CD4-positive, alpha-beta T cell (primary cell): ENCODE measurements around the gene CFAP73. TPM values are rescaled to one million over a fixed set of nuclear protein-coding genes. Genes with fewer than 3 reads are reported as not detected.
A peak's percentile ranks its signal among the peaks of the same experiment; 100 is the strongest.

Source experiments
- ATAC-seq: fragments of 200-7000 bp; cut with Tn5 transposase; one replicate; pipeline ENCODE4 v1.10.0; 2022; ENCODE audit warnings: mild to moderate bottlenecking; ENCODE audit not compliant: poor library complexity
- CTCF ChIA-PET: fragments of 350-600 bp; sonication (Branson Sonifier 250); formaldehyde crosslinking; loops from one replicate; lab custom pipeline; 2021; ENCODE audit warnings: antibody characterized with exemption, inconsistent platforms; lab: Charles Lee
- POLR2A ChIA-PET: fragments of 350-600 bp; sonication (Branson Sonifier 250); formaldehyde crosslinking; loops from one replicate; lab custom pipeline; 2021; ENCODE audit warnings: antibody characterized with exemption, inconsistent platforms; lab: Charles Lee
- DNase-seq, 14 experiments: peaks; one replicate each; pipeline ENCODE4 v3.0.0-alpha.2; 2013 to 2020; ENCODE audit warnings: mixed read lengths in 2 of 14
- H3K27ac ChIP-seq, 2 donors: one replicate each; pipeline versions ENCODE4 v1.5.1 to v1.7.0; 2013; ENCODE audit warnings: low read length in 2 of 2, low read depth in 1 of 2, mild to moderate bottlenecking in 1 of 2
- H3K27me3 ChIP-seq, 2 experiments: 1 replicate in 1 of 2; 2 replicates in 1 of 2; pipeline versions ENCODE4 v1.6.1 to v1.7.0; 2013; ENCODE audit warnings: low read length in 2 of 2, control low read depth in 1 of 2, mild to moderate bottlenecking in 1 of 2, moderate library complexity in 1 of 2; ENCODE audit not compliant: insufficient read depth in 2 of 2, control insufficient read depth in 1 of 2
- H3K36me3 ChIP-seq: one replicate; pipeline ENCODE4 v1.6.1; 2013; ENCODE audit warnings: low read length, control low read depth; ENCODE audit not compliant: insufficient read depth
- H3K4me1 ChIP-seq: one replicate; pipeline ENCODE4 v1.6.1; 2013; ENCODE audit warnings: low read length, control low read depth; ENCODE audit not compliant: insufficient read depth
- H3K4me3 ChIP-seq: one replicate; pipeline ENCODE4 v1.5.1; 2013; ENCODE audit warnings: mild to moderate bottlenecking, low read length, moderate library complexity
- H3K9me3 ChIP-seq, 2 experiments: 1 replicate in 1 of 2; 2 replicates in 1 of 2; pipeline versions ENCODE4 v1.6.1 to v1.7.0; 2013; ENCODE audit warnings: low read length in 2 of 2, mild to moderate bottlenecking in 2 of 2, control low read depth in 1 of 2, moderate library complexity in 1 of 2; ENCODE audit not compliant: control insufficient read depth in 1 of 2, insufficient read depth in 1 of 2
- H3K27ac Mint-ChIP-seq: one replicate; pipeline ENCODE4 v1.8.0; 2020; ENCODE audit warnings: mixed read lengths
- H3K27me3 Mint-ChIP-seq: one replicate; pipeline ENCODE4 v1.8.0; 2021; ENCODE audit warnings: mixed read lengths
- H3K36me3 Mint-ChIP-seq: one replicate; pipeline ENCODE4 v1.8.0; 2021; ENCODE audit warnings: low read depth, mixed read lengths
- H3K4me1 Mint-ChIP-seq: one replicate; pipeline ENCODE4 v1.8.0; 2021; ENCODE audit warnings: low read depth, mixed read lengths
- H3K4me3 Mint-ChIP-seq: one replicate; pipeline ENCODE4 v1.8.0; 2020; ENCODE audit warnings: mild to moderate bottlenecking, mixed read lengths
- H3K9me3 Mint-ChIP-seq: one replicate; pipeline ENCODE4 v1.8.0; 2020; ENCODE audit warnings: mixed read lengths
- intact Hi-C, 2 experiments: fragments of 100-400 bp; cut with DNase I in 1 of 2; cut with micrococcal nuclease in 1 of 2; formaldehyde crosslinking; loops; one replicate each; pipeline versions ENCODE4 v1.15.1 to v1.9.0; 2023 to 2025; cut with DNase I, micrococcal nuclease
- total RNA-seq, 174 experiments: library from RNA in 2 of 174; stranded (reverse) in 2 of 174; gene quantifications; one replicate each; pipeline ENCODE4 v1.2.3 and lab custom pipeline; 2021 to 2026
- TF ChIP-seq, protein P1 (sequence below): fragments of 200-600 bp; IDR thresholded peaks from one replicate; pipeline ENCODE4 v1.8.0; 2022; ENCODE audit warnings: antibody characterized with exemption, mild to moderate bottlenecking

The CFAP73 gene
- total RNA-seq, 2 experiments from 2014 or later: 0.92 to 1.2 TPM

GRCh38 chr12:113109360-113109759 lies 40.2 kb upstream of the CFAP73 start:
- POLR2A ChIA-PET: interaction anchor here (0.8 to 1.3 kb wide), 2 partner anchors 43 to 61 kb away, joined by 3 read pairs; no protein-coding TSS in a partner anchor
- TF ChIP-seq, protein P1, sequence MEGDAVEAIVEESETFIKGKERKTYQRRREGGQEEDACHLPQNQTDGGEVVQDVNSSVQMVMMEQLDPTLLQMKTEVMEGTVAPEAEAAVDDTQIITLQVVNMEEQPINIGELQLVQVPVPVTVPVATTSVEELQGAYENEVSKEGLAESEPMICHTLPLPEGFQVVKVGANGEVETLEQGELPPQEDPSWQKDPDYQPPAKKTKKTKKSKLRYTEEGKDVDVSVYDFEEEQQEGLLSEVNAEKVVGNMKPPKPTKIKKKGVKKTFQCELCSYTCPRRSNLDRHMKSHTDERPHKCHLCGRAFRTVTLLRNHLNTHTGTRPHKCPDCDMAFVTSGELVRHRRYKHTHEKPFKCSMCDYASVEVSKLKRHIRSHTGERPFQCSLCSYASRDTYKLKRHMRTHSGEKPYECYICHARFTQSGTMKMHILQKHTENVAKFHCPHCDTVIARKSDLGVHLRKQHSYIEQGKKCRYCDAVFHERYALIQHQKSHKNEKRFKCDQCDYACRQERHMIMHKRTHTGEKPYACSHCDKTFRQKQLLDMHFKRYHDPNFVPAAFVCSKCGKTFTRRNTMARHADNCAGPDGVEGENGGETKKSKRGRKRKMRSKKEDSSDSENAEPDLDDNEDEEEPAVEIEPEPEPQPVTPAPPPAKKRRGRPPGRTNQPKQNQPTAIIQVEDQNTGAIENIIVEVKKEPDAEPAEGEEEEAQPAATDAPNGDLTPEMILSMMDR: no peak
- Histone ChIP-seq H3K36me3 (no peaks in the 10 kb centered on the region), H3K27ac (no peak overlapping the region), H3K9me3 (no peaks in the 10 kb centered on the region), H3K4me1 (peaks cover 15% of the 10 kb centered on the region), H3K27me3 (no peaks in the 10 kb centered on the region), H3K4me3 (no peak overlapping the region)
- Mint-ChIP-seq H3K27ac (peak overlapping the region; percentile 24), H3K4me3 (no peak overlapping the region), H3K9me3 (no peaks in the 10 kb centered on the region), H3K27me3 (no peaks in the 10 kb centered on the region), H3K36me3 (no peaks in the 10 kb centered on the region), H3K4me1 (peaks cover 11% of the 10 kb centered on the region)
- CTCF ChIA-PET: no interaction called here
- ATAC-seq: no peak
- no peak for DNase-seq
- intact Hi-C loops: loop anchor here in 1 of 2 experiments (5.0 kb wide), 1 partner anchor 63 kb away; no protein-coding TSS in a partner anchor

DNA sequence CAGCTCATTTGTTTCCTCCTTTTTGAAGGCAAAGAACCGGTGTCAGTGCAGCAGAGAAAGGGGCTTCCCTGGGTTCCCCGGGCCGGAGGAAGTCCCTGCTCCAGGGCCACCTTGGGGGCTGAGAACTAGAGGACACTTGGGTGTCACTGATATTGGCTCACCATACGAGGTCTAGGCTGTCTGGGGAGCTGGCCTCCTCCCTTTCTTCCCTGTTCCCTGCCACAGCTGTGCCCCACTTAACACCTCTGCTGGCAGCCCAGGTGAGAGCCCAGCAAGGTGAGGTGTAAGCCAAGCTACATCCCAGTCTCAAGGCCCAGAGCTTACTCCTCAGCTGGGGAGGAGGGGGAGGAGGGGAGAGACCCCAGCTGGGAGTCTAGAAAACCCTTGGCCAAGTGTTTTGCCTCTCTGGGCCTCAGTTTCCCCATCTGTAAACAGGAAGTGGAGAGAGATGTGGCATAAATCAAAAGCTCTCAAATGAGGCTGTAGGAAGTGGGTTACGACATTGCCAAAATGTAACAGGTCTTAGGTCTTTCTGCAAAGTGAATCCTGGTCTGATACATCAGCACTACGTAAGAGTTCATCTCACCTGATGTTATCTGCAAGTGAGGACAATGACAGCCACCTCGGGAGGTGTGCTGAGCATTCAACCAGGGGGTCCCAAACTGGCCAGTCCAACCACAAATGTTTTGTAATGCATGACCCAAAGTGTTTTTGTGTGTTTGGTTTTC lies 39.5 kb upstream of the CFAP73 start:
- peaks cover 11% of the 10 kb centered on the region for H3K4me1 Mint-ChIP-seq
- H3K36me3 Mint-ChIP-seq: no peaks in the 10 kb centered on the region
- no peak overlapping the region for H3K4me3 Mint-ChIP-seq
- ChIA-PET CTCF (no interaction called here), POLR2A (interaction anchor here (1.3 kb wide), 1 partner anchor 43 kb away, joined by 3 read pairs; no protein-coding TSS in a partner anchor)
- no peaks in the 10 kb centered on the region for H3K9me3 Mint-ChIP-seq
- no peak overlapping the region for H3K27ac ChIP-seq
- TF ChIP-seq, protein P1: no peak
- DNase-seq: peak in 1 of 14 experiments; percentile 19
- peaks cover 14% of the 10 kb centered on the region for H3K4me1 ChIP-seq
- no peaks in the 10 kb centered on the region for H3K27me3 Mint-ChIP-seq
- H3K27me3 ChIP-seq: no peaks in the 10 kb centered on the region
- no peak overlapping the region for H3K4me3 ChIP-seq
- no peaks in the 10 kb centered on the region for H3K9me3 ChIP-seq
- no peaks in the 10 kb centered on the region for H3K36me3 ChIP-seq
- ATAC-seq: peak; percentile 41
- intact Hi-C loops: loop anchor here in 1 of 2 experiments (2.0 to 5.0 kb wide), 2 partner anchors 49 to 62 kb away; no protein-coding TSS in a partner anchor
- H3K27ac Mint-ChIP-seq: peak overlapping the region; percentile 24

DNA sequence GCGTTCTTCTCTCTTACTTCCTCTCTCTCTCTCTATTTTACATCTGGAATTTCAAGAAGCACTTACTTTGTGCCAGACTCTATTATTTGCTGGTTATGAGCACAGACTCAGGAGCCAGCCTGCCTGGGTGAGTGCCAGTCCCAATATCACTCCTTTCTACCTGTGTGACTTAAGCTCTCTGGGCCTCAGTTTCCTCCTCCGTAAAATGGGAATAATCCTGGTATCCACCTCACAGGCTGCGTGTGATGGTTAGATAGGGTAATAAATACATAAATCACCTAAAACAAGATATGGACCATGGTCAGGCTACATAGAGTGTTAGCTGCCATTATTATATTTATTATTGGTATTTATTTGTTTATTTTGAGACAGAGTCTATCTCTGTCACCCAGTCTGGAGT lies 38.3 kb upstream of the CFAP73 start:
- no peak overlapping the region for H3K4me3 ChIP-seq
- no peak overlapping the region for H3K27ac ChIP-seq
- Mint-ChIP-seq H3K27ac (no peak overlapping the region), H3K27me3 (no peaks in the 10 kb centered on the region), H3K36me3 (no peaks in the 10 kb centered on the region), H3K4me3 (no peak overlapping the region), H3K9me3 (no peaks in the 10 kb centered on the region), H3K4me1 (peaks cover 11% of the 10 kb centered on the region)
- peaks cover 14% of the 10 kb centered on the region for H3K4me1 ChIP-seq
- no peaks in the 10 kb centered on the region for H3K27me3 ChIP-seq
- POLR2A ChIA-PET: no interaction called here
- no peaks in the 10 kb centered on the region for H3K36me3 ChIP-seq
- intact Hi-C loops: loop anchor here in 1 of 2 experiments (2.0 kb wide), 1 partner anchor 48 kb away; no protein-coding TSS in a partner anchor
- CTCF ChIA-PET: no interaction called here
- H3K9me3 ChIP-seq: no peaks in the 10 kb centered on the region
- ATAC-seq (no peak), DNase-seq (no peak)
- TF ChIP-seq, protein P1: no peak
